Hepatocyte (in vitro differentiated cells): Measurements from ENCODE around the gene DAGLB. TPM values are rescaled to one million over a fixed set of nuclear protein-coding genes. Genes with fewer than 3 reads are reported as not detected.

Experiments used
- DNase-seq: peaks from one replicate; pipeline ENCODE4 v3.0.0-alpha.2; 2016; ENCODE audit warnings: low spot score
- H2AFZ ChIP-seq: fragments of 200-600 bp; sonication (generic); 2 replicates; pipeline ENCODE4 v1.6.0; 2016; ENCODE audit warnings: antibody characterized with exemption, mild to moderate bottlenecking
- H3K27ac ChIP-seq: fragments of 200-600 bp; sonication (generic); 2 replicates; pipeline ENCODE4 v1.5.1; 2016; ENCODE audit warnings: mild to moderate bottlenecking
- H3K27me3 ChIP-seq: fragments of 200-600 bp; sonication (generic); 2 replicates; pipeline ENCODE4 v1.6.1; 2016
- H3K36me3 ChIP-seq: fragments of 200-600 bp; sonication (generic); replicated peaks from 2 replicates; pipeline ENCODE4 v1.5.1; 2016; ENCODE audit warnings: low read depth; ENCODE audit not compliant: insufficient read depth
- H3K4me1 ChIP-seq: fragments of 200-600 bp; sonication (generic); 2 replicates; pipeline ENCODE4 v1.5.1; 2016; ENCODE audit warnings: mild to moderate bottlenecking, moderate library complexity; ENCODE audit not compliant: insufficient read depth
- H3K4me2 ChIP-seq: fragments of 200-600 bp; sonication (generic); 2 replicates; pipeline ENCODE4 v1.6.0; 2016
- H3K4me3 ChIP-seq: fragments of 200-600 bp; sonication (generic); 2 replicates; pipeline ENCODE4 v1.5.1; 2016; ENCODE audit warnings: mild to moderate bottlenecking
- H3K79me2 ChIP-seq: fragments of 200-600 bp; sonication (generic); 2 replicates; pipeline ENCODE4 v1.6.0; 2017; ENCODE audit warnings: mild to moderate bottlenecking
- H3K9me2 ChIP-seq: fragments of 200-600 bp; sonication (generic); replicated peaks from 2 replicates; pipeline ENCODE4 v1.6.0; 2017; ENCODE audit warnings: mild to moderate bottlenecking; ENCODE audit not compliant: insufficient read depth
- H3K9me3 ChIP-seq: fragments of 200-600 bp; sonication (generic); 2 replicates; pipeline ENCODE4 v1.5.1; 2016; ENCODE audit warnings: low read depth, mild to moderate bottlenecking
- H4K20me1 ChIP-seq: fragments of 200-600 bp; sonication (generic); 2 replicates; pipeline ENCODE4 v1.6.0; 2016; ENCODE audit warnings: mild to moderate bottlenecking; ENCODE audit not compliant: insufficient read depth, poor library complexity, severe bottlenecking
- EZH2 ChIP-seq: fragments of 200-600 bp; sonication (generic); IDR thresholded peaks from 2 replicates; pipeline ENCODE4 v1.6.1; 2016; ENCODE audit warnings: antibody characterized with exemption, mild to moderate bottlenecking, borderline replicate concordance
- EZH2phosphoT487 ChIP-seq: fragments of 200-600 bp; sonication (generic); IDR thresholded peaks from one replicate; pipeline ENCODE4 v1.6.1; 2018; ENCODE audit warnings: antibody characterized with exemption, mild to moderate bottlenecking, low read depth, moderate library complexity; ENCODE audit not compliant: unreplicated experiment, severe bottlenecking
- WGBS: methylation state at CpG from one replicate; pipeline ENCODE4 v1.1.6; 2016; ENCODE audit warnings: low lambda C conversion rate; ENCODE audit errors: missing lambda C conversion rate; 5-methylcytosine and 5-hydroxymethylcytosine counted together
- polyA plus RNA-seq: library from polyadenylated mRNA; unstranded; fragments of >200 nt; fragmentation: Nextera tagmentation; extraction: Ambion mirVana; gene quantifications from 2 replicates; pipeline ENCODE4 v1.2.1, GENCODE V29; 2016
- total RNA-seq: library from RNA; depleted of rRNA; stranded (reverse); fragments of >200 nt; gene quantifications from 2 replicates; pipeline ENCODE4 v1.2.3, GENCODE V29; 2014
- TF ChIP-seq, protein P1 (sequence below): fragments of 200-600 bp; sonication (generic); IDR thresholded peaks from 2 replicates; pipeline ENCODE4 v1.5.1; 2016; ENCODE audit warnings: antibody characterized with exemption, mild to moderate bottlenecking; ENCODE audit not compliant: poor library complexity

The DAGLB gene
- total and polyA plus RNA-seq, 2 experiments from 2014 or later = 17.5 to 22.2 TPM

GRCh38 chr7:6394114-6394513 is 53.6 kb downstream of the DAGLB start:
- peaks cover 37% of the 10 kb centered on the region for H3K4me1 ChIP-seq
- H2AFZ ChIP-seq = no peak overlapping the region
- peak overlapping the region; percentile 55 for H3K4me2 ChIP-seq
- H3K9me3 ChIP-seq = no peaks in the 10 kb centered on the region
- peak overlapping the region; percentile 95 for H3K27ac ChIP-seq
- 90% methylated on average over 6 of the region's 6 CpGs for WGBS
- no peak overlapping the region for H3K4me3 ChIP-seq
- DNase-seq = no peak
- H3K79me2 ChIP-seq = peaks cover 86% of the 10 kb centered on the region
- no peaks in the 10 kb centered on the region for H3K36me3 ChIP-seq
- H3K9me2 ChIP-seq = no peaks in the 10 kb centered on the region
- TF ChIP-seq EZH2phosphoT487 (no peak), EZH2 (no peak)
- TF ChIP-seq, protein P1, sequence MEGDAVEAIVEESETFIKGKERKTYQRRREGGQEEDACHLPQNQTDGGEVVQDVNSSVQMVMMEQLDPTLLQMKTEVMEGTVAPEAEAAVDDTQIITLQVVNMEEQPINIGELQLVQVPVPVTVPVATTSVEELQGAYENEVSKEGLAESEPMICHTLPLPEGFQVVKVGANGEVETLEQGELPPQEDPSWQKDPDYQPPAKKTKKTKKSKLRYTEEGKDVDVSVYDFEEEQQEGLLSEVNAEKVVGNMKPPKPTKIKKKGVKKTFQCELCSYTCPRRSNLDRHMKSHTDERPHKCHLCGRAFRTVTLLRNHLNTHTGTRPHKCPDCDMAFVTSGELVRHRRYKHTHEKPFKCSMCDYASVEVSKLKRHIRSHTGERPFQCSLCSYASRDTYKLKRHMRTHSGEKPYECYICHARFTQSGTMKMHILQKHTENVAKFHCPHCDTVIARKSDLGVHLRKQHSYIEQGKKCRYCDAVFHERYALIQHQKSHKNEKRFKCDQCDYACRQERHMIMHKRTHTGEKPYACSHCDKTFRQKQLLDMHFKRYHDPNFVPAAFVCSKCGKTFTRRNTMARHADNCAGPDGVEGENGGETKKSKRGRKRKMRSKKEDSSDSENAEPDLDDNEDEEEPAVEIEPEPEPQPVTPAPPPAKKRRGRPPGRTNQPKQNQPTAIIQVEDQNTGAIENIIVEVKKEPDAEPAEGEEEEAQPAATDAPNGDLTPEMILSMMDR = no peak
- H4K20me1 ChIP-seq = peaks cover 58% of the 10 kb centered on the region
- no peaks in the 10 kb centered on the region for H3K27me3 ChIP-seq

- H3K4me2 ChIP-seq = peak overlapping the region; percentile 55
- H3K27me3 ChIP-seq = no peaks in the 10 kb centered on the region
- no peak overlapping the region for H2AFZ ChIP-seq
- peaks cover 58% of the 10 kb centered on the region for H4K20me1 ChIP-seq
- peak overlapping the region; percentile 95 for H3K27ac ChIP-seq
- peaks cover 86% of the 10 kb centered on the region for H3K79me2 ChIP-seq
- H3K36me3 ChIP-seq = no peaks in the 10 kb centered on the region
- H3K4me1 ChIP-seq = peaks cover 32% of the 10 kb centered on the region
- no peaks in the 10 kb centered on the region for H3K9me3 ChIP-seq
- H3K4me3 ChIP-seq = no peak overlapping the region
- DNase-seq = no peak
- TF ChIP-seq, protein P1 = no peak
- no peak for TF ChIP-seq EZH2phosphoT487
- no peaks in the 10 kb centered on the region for H3K9me2 ChIP-seq
- WGBS = 57% methylated on average over 3 of the region's 3 CpGs
These were observed 54.1 kb downstream of the DAGLB start for GRCh38 chr7:6393667-6394056.

DNA sequence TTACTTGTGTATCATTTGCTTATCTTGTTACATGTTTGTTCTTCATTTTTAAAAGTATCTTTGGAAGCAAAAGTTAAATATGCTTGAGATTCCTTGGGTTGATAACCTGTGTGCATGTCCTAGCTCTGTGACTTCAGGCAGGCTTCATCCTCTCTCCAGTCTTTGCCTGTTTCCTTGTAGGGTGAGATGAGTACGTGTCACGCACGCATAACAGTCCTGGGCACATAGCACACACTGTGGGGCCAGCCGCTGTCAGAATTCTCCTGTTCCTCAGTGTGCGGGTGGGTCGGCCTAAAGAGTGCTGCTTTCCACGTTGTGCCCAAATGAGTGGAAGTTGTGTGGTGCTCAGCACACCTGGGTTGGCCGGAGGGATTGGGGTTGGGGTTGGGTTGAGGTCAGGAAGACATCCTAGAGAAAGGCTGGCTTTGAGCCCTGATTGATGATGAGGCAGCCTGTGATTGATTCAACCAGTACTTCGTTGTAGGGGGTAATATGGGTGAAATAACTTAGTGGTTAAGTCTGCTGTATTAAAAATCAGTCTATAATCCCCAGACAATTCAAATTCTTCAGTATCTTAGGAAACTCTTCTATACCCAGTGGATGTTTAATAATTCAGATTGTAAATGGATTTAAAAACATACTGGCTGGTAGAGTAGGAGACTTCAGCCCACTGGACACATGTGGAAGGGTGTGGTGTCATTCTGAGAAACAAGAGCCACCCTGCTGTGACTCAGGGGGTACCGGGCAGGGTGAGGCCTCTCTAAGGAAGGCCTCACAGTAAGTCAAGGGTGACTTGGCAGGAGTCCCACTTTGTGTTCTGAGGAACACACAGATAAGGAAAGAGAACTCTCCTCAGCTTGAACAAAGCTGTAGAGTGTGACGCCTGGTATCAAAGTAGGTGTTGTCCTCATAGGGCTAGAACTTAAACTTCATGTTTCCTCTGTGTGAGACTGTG is 54.8 kb downstream of the DAGLB start:
- 66% methylated on average over 11 of the region's 11 CpGs for WGBS
- peaks cover 27% of the 10 kb centered on the region for H3K4me1 ChIP-seq
- H3K9me3 ChIP-seq = no peaks in the 10 kb centered on the region
- H3K4me2 ChIP-seq = peak overlapping the region; percentile 55
- H4K20me1 ChIP-seq = peaks cover 51% of the 10 kb centered on the region
- H2AFZ ChIP-seq = no peak overlapping the region
- no peaks in the 10 kb centered on the region for H3K36me3 ChIP-seq
- no peak overlapping the region for H3K4me3 ChIP-seq
- no peaks in the 10 kb centered on the region for H3K27me3 ChIP-seq
- TF ChIP-seq, protein P1 = no peak
- TF ChIP-seq EZH2phosphoT487 = no peak
- no peak for TF ChIP-seq EZH2
- peaks cover 86% of the 10 kb centered on the region for H3K79me2 ChIP-seq
- H3K9me2 ChIP-seq = no peaks in the 10 kb centered on the region
- H3K27ac ChIP-seq = peak overlapping the region; percentile 95
- peak; percentile 90 for DNase-seq
